Astrocyte of the spinal cord (primary cell): ENCODE measurements around the gene POMT2.

Source experiments
- DNase-seq: peaks from one replicate; pipeline ENCODE4 v3.0.0; 2011; ENCODE audit warnings: low read depth, low spot score
- H3K4me3 ChIP-seq: 2 replicates; pipeline ENCODE4 v1.5.1; 2011; ENCODE audit warnings: low read depth, mild to moderate bottlenecking, low read length, moderate library complexity
- CTCF ChIP-seq: IDR thresholded peaks from 2 replicates; pipeline ENCODE4 v1.5.1; 2012; ENCODE audit warnings: low read depth, mild to moderate bottlenecking, low read length, inconsistent platforms
- in situ Hi-C: cut with HindIII; loops from 2 replicates; pipeline ENCODE4 v1.10.0; 2017; ENCODE audit warnings: low sequenced_read_pairs

Gene POMT2

GRCh38 chr14:77353469-77354141 lies 32.9 kb upstream of the POMT2 start:
- H3K4me3 ChIP-seq, result no peak overlapping the region
- TF ChIP-seq CTCF, result no peak
- DNase-seq, result no peak
- in situ Hi-C loops, result no loop called here

- DNase-seq, result no peak
- no peak overlapping the region for H3K4me3 ChIP-seq
- in situ Hi-C loops, result no loop called here
- TF ChIP-seq CTCF, result no peak
These were observed 27.1 kb upstream of the POMT2 start for GRCh38 chr14:77347751-77348150.

GRCh38 chr14:77346495-77346894 lies 25.8 kb upstream of the POMT2 start:
- H3K4me3 ChIP-seq, result no peak overlapping the region

GRCh38 chr14:77344377-77344996 lies 23.8 kb upstream of the POMT2 start:
- DNase-seq, result peak; percentile 3
- in situ Hi-C loops, result no loop called here
- TF ChIP-seq CTCF, result no peak

More at GRCh38 chr14:77346495-77346894, 25.8 kb upstream of the POMT2 start:
- no peak for DNase-seq
- in situ Hi-C loops, result no loop called here
- TF ChIP-seq CTCF, result no peak

GRCh38 chr14:77343662-77344061 lies 23.0 kb upstream of the POMT2 start:
- no peak for TF ChIP-seq CTCF
- in situ Hi-C loops, result no loop called here
- DNase-seq, result no peak
- no peak overlapping the region for H3K4me3 ChIP-seq

More at GRCh38 chr14:77344377-77344996, 23.8 kb upstream of the POMT2 start:
- no peak overlapping the region for H3K4me3 ChIP-seq

- DNase-seq, result no peak
- TF ChIP-seq CTCF, result no peak
These were observed 22.2 kb upstream of the POMT2 start for GRCh38 chr14:77342726-77343397.

More at GRCh38 chr14:77342726-77343397, 22.2 kb upstream of the POMT2 start:
- H3K4me3 ChIP-seq, result no peak overlapping the region
- in situ Hi-C loops, result no loop called here
